ENCODE measurements around the gene AHSP.
"Not testable (repeated sequence)": the region's sequence is repeated elsewhere in the genome, so short reads cannot be mapped to it uniquely, and the experiment has no call there.

AHSP gene

DNA sequence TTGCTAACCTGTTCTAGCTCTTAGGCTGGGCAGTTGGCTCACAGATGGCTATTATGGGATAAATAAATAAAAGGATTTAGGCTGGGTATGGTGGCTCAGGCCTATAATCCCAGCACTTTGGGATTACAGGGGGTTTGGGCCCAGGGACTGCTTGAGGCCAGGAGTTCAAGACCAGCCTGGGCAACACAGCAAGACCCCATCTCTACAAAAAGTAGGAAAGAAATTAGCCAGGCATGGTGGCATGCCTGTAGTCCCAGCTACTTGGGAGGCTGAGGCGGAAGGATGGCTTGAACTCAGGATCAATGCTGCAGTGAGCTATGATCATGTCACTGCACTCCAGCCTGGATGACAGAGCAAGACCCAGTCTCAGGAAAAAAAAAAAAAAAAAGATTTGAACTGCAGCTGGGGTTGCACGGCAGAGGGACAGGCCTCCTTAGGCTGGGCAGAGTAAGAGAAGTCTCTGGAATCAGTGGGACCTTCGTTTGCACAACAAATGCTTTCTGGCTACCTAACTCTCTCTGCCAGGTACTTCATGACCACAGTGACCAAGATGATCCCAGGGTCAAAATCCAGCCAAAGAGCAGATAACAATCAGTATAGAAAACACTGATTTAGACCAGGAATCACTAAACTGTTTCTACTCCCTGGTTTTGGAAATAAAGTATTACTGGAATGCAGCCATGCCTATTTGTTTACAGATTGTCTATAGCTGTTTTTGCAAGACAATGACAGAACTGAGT is 26.3 kb upstream of the AHSP start:
- no peak for DNase-seq

DNA sequence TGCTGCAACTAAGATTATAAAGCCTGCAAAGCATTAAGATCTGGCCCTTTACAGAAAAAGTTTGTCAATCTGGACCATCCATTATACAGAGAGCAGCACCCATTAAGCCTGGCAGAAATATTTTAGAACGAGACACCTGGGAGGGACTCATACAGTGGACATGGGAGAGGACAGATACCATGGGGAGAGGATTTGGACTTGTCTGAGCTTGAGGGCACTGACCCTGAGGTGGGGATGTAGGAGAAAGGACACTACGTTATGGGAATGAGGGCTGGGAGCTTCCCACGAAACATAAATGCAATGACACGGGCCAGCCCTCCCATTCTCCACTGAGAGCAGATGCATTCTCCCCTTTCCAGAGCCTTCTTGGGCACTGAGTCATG is 25.7 kb upstream of the AHSP start:
- DNase-seq: no peak

DNA sequence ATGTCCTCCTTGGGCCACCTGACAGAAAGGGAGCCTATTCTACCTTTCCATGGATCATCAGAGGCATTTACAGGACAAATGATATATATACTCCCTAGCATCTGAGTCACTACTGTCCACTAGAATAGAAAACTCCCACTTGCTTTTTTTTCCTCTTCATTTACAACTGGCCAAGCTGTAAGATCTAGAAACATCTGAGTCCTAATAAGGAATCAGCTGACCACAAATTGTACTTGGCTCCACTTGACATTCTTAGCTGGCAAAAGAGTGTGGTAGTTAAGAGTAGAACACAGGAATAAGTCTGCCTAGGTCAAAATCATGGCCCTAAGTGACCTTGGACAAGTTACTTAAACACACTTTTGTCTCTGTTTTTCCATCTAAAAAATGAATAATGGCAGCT is 24.7 kb upstream of the AHSP start:
- DNase-seq: no peak

DNA sequence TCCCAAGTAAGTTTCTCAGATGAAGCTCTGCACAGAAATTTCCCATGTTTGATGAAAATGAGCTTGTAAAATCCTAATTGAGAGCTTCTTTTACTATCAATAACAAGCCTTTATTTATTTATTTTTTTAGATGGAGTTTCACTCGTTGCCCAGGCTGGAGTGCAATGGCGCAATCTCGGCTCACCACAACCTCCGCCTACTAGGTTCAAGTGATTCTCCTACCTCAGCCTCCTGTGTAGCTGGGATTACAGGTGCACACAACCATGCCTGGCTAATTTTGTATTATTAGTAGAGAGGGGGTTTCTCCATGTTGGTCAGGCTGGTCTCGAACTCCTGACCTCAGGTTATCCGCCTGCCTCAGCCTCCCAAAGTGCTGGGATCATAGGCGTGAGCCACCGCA is 24.1 kb upstream of the AHSP start:
- not testable (repeated sequence) for DNase-seq

- DNase-seq: no peak
Measured at GRCh38 chr16:31504159-31504558, 23.5 kb upstream of the AHSP start.

DNA sequence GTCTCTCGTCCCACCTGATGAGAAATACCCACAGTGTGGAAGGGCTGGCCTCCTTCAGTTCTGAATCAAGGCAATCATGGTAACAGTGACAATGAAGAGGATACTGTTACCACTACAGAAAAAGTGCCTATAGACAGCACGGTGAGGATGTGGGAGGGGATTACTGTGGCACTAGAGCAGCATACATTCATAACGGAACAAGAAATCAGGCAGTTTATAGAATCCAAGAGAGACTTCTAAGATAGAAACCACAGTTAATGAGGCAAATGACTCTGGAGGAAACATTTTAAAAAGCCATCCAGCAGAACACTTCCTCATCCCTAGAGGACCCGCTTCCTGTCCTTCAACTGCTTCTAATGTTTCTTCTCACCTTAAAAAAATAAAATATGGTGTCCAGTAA is 22.2 kb upstream of the AHSP start:
- DNase-seq: no peak

- no peak for DNase-seq
Measured at GRCh38 chr16:31507617-31507928, 20.1 kb upstream of the AHSP start.

DNA sequence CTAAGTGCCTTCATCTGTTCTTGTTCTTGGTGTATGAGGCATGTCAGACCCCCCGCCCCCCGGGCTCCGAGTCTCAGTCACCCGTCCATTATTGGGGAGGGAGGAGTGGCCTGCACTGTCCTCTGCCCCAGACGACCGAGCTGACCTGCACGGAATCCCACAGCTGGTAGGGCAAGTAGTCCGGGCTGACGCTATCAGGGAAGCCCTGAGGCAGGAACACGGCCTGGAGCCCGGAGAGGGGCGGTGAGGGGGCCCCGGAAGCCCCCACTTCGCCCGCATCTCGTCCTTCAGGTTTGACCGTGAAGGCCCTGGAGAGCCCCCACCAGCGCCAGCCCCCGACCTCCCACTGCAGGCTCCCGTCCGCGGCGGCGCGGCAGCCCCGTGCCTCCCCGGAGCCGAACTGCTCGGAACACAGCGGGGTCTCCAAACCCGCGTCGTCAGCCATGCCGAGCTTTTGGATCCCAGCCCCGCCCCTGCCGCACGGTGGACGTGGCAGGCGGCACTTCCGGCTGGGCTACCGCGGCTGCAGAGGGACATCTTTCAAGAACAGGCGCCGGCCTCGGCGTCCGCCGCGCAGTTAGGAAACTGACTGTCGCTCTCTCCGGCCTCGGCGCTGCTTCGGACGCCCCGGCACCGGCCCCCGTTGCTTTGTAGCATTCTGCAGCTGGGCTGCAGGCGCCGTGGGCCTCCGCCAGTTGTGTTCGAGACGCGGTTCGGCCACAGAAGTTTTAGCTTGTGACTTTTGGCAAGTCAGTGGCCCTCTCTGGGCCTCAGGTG is 19.6 kb upstream of the AHSP start, which contains the start of gene RUSF1:
Gene RUSF1 (minus strand): TSS at position 463 of the 777 bp plus-strand sequence. CDS start 18 bp downstream, at position 445.
- DNase-seq: peak; percentile 75

GRCh38 chr16:31508706-31509195 is 18.9 kb upstream of the AHSP start:
- no peak for DNase-seq

DNA sequence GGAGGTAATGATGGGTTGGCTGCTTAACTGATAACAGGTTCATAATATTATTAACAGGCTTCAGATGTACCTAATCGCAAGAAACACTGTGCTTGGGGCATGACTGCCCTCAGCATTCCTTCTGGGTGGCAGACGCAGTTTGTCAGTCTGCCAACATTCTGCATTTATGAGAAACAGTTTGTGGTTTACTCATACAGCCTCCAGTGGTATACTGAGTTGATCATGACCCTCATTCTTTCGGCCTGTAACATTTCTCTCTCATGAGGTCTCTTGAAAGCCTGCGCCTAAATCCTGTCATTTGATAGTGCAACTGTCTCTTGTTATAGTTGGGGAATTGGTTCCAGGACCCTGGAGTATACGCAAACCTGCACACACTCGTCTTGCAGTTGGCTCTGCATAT is 14.6 kb upstream of the AHSP start:
- DNase-seq: no peak

DNA sequence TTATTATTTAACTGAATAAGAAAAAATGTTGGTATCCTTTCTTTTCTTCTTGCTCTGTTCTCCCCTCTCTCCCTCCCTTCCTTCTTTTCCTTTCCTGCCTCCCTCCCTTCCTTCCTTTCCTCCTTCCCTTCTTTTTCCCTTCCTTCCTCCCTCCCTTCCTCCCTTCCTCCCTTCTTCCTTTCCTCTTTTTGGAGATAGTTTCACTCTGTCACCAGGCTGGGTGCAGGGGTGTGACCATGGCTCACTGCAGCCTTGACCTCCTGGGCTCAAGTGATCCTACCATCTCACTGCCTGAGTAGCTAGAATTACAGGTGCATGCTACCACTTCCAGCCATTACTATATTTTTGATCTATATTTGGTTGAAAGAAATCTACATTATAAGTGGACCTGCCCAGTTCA is 13.8 kb upstream of the AHSP start:
- DNase-seq: no peak

DNA sequence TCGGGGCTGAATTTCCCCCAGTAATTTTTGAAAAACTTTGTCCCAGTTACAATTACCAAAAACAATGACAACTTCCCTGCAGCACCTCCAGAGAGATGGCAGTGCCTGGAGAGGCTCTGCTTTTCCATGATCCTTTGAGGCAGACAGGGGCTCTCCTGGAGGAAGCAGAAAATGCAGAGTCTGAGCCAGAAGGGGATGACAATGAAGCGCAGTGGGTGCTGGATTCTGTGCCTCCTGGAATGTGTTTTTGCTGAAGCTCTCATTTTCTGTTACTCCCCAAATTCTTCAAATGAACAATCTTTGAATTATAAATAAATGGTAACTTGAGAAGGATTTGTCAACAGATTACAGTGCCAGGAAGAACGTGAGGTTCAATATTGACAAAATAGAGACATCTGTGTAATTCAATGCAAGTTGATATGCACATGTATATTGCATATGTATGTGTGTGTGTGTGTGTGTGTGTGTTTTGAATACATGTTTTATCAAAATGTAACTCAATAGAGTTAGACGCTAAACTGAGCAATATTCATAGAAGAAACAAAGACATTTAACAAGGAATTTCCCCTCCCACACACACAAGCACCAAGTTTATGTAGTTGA is 9.8 kb upstream of the AHSP start:
- no peak for DNase-seq

DNA sequence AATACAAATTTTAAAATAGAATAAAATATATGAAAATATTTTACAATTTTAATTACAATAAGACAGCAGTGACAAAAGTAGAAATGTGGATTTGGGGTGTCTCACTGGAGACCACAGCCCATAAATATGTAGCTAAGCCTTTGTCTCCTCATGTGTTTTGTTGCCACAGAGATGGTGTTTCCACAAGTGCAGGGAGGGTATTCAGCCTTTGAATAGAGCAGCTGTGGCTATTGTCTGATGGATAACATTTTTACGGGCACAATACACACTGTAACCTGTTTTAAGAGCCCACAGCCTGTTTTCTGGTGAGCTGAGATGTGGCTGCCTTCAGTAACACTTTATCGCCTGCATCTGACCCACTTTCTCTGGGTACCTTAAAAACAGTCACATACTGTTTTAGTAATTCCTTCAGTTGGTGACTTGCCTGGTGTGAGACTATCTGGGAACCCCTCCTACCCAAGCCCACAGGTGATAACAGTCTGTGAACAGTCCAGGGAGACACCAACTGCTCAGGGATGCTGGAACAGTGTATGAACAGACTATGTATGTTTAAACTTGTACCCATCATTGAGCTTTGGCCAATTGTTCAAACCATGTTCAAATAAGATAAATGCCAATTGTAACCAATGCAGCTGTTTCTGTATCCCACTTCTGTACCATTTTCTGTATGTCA is 7.8 kb upstream of the AHSP start:
- DNase-seq: no peak

- no peak for DNase-seq
Measured at GRCh38 chr16:31521368-31521767, 6.3 kb upstream of the AHSP start.

- no peak for DNase-seq
Measured at GRCh38 chr16:31522071-31522470, 5.6 kb upstream of the AHSP start.

DNA sequence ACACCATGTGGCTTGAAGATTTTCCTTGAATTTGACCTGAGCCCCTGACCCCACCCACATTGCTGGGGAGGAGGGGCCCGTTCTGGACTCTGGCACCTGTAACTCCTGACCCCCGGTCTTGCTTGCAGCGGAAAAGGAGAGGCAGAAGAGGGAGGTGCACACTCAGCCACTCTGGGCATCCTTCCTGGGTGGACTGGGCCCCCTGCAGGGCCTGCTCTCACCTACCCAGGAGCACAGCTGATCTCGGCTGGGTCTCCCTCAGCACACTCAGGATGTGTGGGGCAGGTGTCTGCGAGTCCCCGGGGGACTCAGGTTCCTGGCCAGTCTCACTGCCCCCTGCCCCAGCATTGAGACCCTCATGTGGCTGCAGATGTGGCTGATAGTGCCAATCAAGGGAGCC is 3.9 kb upstream of the AHSP start:
- DNase-seq: not testable (repeated sequence)

GRCh38 chr16:31525113-31525512 is 2.6 kb upstream of the AHSP start:
- DNase-seq: no peak

GRCh38 chr16:31528523-31529107 is 915 bp downstream of the AHSP start:
- no peak for DNase-seq

- DNase-seq: no peak
Measured at GRCh38 chr16:31529108-31529936, 1.6 kb downstream of the AHSP start.

- DNase-seq: no peak
Measured at GRCh38 chr16:31529937-31530312, 2.2 kb downstream of the AHSP start.

DNA sequence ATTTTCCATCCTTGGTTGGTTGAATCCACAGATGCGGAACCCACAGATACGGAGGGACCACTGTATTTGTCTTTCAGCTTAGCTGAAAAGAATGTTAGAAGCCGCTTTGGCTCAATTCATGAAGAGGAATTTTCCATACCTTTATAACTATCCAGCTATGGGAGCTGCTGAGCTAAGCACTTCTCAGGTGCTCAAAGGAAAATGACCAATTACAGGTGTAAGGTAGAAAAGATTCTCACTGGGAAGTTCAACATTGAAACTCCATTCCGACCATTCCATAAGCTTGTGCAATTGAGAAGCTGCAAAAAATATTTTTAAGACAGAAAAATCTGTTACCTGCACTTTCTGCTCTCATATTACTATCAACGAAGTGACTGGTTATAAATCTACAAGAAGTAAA is 2.7 kb downstream of the AHSP start:
- DNase-seq: no peak

- DNase-seq: no peak
Measured at GRCh38 chr16:31531096-31531495, 3.4 kb downstream of the AHSP start.

Data from NCI-H1436 (cell line).